Upper lobe of left lung (tissue), 4 donors: ENCODE measurements around the gene NHS.

ENCODE experiments used
- CTCF ChIP-seq, 6 experiments: fragments of 450-650 bp in 4 of 6; fragments of 200-600 bp in 2 of 6; sonication (generic) in 2 of 6; IDR thresholded peaks; one replicate each; pipeline ENCODE4 v1.5.1; 2016 to 2019; ENCODE audit warnings: antibody characterized with exemption in 6 of 6
- POLR2A ChIP-seq, 4 donors: fragments of 450-650 bp; IDR thresholded peaks; one replicate each; pipeline ENCODE4 v1.5.1; 2016 to 2017; ENCODE audit warnings: antibody characterized with exemption in 4 of 4, mild to moderate bottlenecking in 2 of 4

GRCh38 chrX:17448188-17448587 is 73.2 kb downstream of the NHS start:
- no peak for TF ChIP-seq CTCF (IDR thresholded peaks at IDR 0.05)
- no peak for TF ChIP-seq POLR2A (IDR thresholded peaks at IDR 0.05)
